Endothelial cell (in vitro differentiated cells): ENCODE data around the gene PCNX2. TPM values are rescaled to one million over a fixed set of nuclear protein-coding genes. Genes with fewer than 3 reads are reported as not detected.

Experiments used
- DNase-seq: peaks from one replicate; pipeline ENCODE4 v3.0.0; 2021; ENCODE audit warnings: low spot score
- H3K27ac Mint-ChIP-seq: one replicate; pipeline ENCODE4 v1.8.0; 2021; ENCODE audit warnings: mixed read lengths, inconsistent platforms; ENCODE audit not compliant: unreplicated experiment
- H3K27me3 Mint-ChIP-seq: one replicate; pipeline ENCODE4 v1.8.0; 2021; ENCODE audit warnings: mild to moderate bottlenecking, moderate library complexity, mixed read lengths, inconsistent platforms; ENCODE audit not compliant: unreplicated experiment
- H3K36me3 Mint-ChIP-seq: one replicate; pipeline ENCODE4 v1.8.0; 2021; ENCODE audit warnings: mild to moderate bottlenecking, low read depth, mixed read lengths, inconsistent platforms; ENCODE audit not compliant: unreplicated experiment
- H3K4me1 Mint-ChIP-seq: one replicate; pipeline ENCODE4 v1.8.0; 2021; ENCODE audit warnings: mild to moderate bottlenecking, mixed read lengths, inconsistent platforms; ENCODE audit not compliant: unreplicated experiment
- H3K4me3 Mint-ChIP-seq: one replicate; pipeline ENCODE4 v1.8.0; 2021; ENCODE audit warnings: mild to moderate bottlenecking, mixed read lengths, inconsistent platforms; ENCODE audit not compliant: unreplicated experiment
- H3K9me3 Mint-ChIP-seq: one replicate; pipeline ENCODE4 v1.8.0; 2021; ENCODE audit warnings: mixed read lengths, inconsistent platforms; ENCODE audit not compliant: unreplicated experiment
- total RNA-seq: library from RNA; stranded (reverse); fragmentation: NEBNext Ultra II Directional; extraction: Animal tissue kit (Norgen Biotek cat#: 25700); gene quantifications from one replicate; pipeline ENCODE4 v1.2.1, GENCODE V29; 2021; ENCODE audit not compliant: unreplicated experiment
- TF ChIP-seq, protein P1 (sequence below): fragments of 200-600 bp; sonication (generic); IDR thresholded peaks from one replicate; pipeline ENCODE4 v1.5.0; 2021; ENCODE audit warnings: antibody characterized with exemption; ENCODE audit not compliant: unreplicated experiment

The PCNX2 gene
- total RNA-seq, 1 donor from 2014 or later: 24.0 TPM

DNA sequence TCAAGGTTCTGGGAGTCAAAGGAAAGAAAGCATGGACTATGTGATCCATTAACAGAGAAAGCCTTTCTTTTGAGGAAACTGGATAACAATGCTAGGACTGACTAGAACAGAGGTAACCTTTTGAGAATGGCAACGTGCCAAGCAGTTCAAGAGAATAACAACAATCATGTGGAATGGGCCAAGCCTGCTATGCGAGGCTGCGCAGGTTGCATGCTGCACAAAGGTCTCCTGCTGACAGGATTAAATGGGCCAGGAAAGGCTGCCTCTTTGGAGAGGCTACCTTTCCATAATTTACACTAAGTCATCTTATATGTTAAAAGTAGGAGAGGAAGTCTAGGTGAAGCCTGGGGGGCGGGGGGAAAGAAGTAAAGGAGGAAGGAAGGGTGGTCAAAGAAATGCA is 5.8 kb downstream of the PCNX2 start:
- no peak overlapping the region for H3K27ac Mint-ChIP-seq
- no peak for DNase-seq

GRCh38 chr1:233282582-233282886 is 13.0 kb downstream of the PCNX2 start:
- TF ChIP-seq, protein P1, sequence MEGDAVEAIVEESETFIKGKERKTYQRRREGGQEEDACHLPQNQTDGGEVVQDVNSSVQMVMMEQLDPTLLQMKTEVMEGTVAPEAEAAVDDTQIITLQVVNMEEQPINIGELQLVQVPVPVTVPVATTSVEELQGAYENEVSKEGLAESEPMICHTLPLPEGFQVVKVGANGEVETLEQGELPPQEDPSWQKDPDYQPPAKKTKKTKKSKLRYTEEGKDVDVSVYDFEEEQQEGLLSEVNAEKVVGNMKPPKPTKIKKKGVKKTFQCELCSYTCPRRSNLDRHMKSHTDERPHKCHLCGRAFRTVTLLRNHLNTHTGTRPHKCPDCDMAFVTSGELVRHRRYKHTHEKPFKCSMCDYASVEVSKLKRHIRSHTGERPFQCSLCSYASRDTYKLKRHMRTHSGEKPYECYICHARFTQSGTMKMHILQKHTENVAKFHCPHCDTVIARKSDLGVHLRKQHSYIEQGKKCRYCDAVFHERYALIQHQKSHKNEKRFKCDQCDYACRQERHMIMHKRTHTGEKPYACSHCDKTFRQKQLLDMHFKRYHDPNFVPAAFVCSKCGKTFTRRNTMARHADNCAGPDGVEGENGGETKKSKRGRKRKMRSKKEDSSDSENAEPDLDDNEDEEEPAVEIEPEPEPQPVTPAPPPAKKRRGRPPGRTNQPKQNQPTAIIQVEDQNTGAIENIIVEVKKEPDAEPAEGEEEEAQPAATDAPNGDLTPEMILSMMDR: no peak
- no peak for DNase-seq
- peak overlapping the region; percentile 97 for H3K27ac Mint-ChIP-seq
- H3K27me3 Mint-ChIP-seq: no peaks in the 10 kb centered on the region
- no peak overlapping the region for H3K4me3 Mint-ChIP-seq
- no peaks in the 10 kb centered on the region for H3K9me3 Mint-ChIP-seq
- no peaks in the 10 kb centered on the region for H3K36me3 Mint-ChIP-seq
- H3K4me1 Mint-ChIP-seq: peaks cover 15% of the 10 kb centered on the region

More for the DNA sequence above, 5.8 kb downstream of the PCNX2 start:
- Mint-ChIP-seq H3K27me3 (no peaks in the 10 kb centered on the region), H3K4me3 (no peak overlapping the region), H3K36me3 (no peaks in the 10 kb centered on the region), H3K9me3 (no peaks in the 10 kb centered on the region), H3K4me1 (peaks cover 12% of the 10 kb centered on the region)
- TF ChIP-seq, protein P1: no peak

DNA sequence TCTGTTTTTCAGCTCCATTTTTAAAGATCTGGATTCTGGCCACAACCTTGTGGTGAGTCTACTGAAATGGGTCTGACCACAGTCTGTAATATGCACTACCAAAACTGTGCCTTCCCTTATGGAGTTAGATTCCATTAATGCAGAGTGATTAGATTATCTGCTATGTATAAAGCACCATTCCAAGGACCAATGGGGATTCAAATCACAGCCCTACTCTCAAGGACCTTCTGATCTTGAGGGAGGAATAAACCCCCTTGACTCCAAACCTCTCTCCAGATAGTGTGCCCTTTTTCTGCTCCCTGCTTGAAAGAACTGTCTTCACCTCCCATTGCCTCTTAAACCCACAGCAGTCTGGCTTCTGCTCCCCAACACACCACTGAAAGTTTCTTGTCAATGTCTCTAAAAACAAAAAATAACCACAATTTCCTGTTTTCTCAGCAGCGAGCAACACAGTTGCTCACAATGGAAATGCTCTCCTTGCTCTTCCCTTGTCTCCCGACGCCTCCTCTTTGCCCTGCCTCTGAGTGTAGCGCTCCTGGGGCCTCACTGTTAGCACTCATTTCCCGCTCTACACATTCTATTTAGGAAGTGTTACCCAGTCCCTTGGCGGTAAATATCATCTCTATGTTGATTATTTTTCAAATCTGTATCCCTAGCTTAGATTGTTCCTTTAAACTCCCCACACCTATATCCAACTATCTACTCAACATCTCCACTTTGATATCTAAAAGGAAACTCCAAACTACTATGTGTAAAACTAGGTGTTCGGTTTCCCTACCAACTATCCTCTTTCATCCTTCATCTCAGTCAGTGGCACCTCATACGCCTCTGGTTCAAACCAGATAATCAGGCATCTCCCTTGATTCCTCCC is 13.6 kb downstream of the PCNX2 start:
- H3K4me3 Mint-ChIP-seq: no peak overlapping the region
- TF ChIP-seq, protein P1: no peak
- no peaks in the 10 kb centered on the region for H3K36me3 Mint-ChIP-seq
- no peaks in the 10 kb centered on the region for H3K9me3 Mint-ChIP-seq
- no peaks in the 10 kb centered on the region for H3K27me3 Mint-ChIP-seq
- DNase-seq: no peak
- peak overlapping the region; percentile 97 for H3K27ac Mint-ChIP-seq
- H3K4me1 Mint-ChIP-seq: peaks cover 15% of the 10 kb centered on the region

- no peak for DNase-seq
- Mint-ChIP-seq H3K36me3 (no peaks in the 10 kb centered on the region), H3K27me3 (no peaks in the 10 kb centered on the region), H3K4me1 (peaks cover 15% of the 10 kb centered on the region), H3K9me3 (no peaks in the 10 kb centered on the region), H3K27ac (no peak overlapping the region), H3K4me3 (no peak overlapping the region)
- TF ChIP-seq, protein P1: no peak
Observed at GRCh38 chr1:233279971-233280370, 15.6 kb downstream of the PCNX2 start.

- no peaks in the 10 kb centered on the region for H3K27me3 Mint-ChIP-seq
- H3K27ac Mint-ChIP-seq: no peak overlapping the region
- H3K9me3 Mint-ChIP-seq: no peaks in the 10 kb centered on the region
- H3K36me3 Mint-ChIP-seq: no peaks in the 10 kb centered on the region
- DNase-seq: no peak
- peaks cover 15% of the 10 kb centered on the region for H3K4me1 Mint-ChIP-seq
- TF ChIP-seq, protein P1: no peak
- H3K4me3 Mint-ChIP-seq: no peak overlapping the region
Observed at GRCh38 chr1:233278631-233279030, 16.9 kb downstream of the PCNX2 start.
